ENCODE measurements around the gene CDKAL1.

CDKAL1 gene

DNA sequence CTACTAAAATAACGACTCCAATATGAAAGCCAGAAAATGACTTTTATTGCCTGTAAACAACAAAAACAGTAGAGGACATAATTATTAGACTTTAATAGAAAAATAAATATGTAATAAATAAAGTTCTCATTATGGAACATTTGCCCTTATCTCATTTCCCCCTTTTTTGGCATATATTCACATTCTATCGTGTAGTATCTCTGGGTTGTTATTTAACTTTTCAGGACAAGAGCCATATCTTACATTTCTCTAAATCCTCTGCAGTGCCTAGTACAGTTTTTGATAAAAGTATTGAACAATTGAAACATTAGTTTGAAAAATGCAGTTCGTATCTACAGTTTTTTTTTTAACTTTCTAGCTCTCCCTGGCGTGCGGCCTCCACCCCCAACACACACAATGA, 617.3 kb downstream of the CDKAL1 start:
- H3K4me2 ChIP-seq = no peak overlapping the region
- no peak overlapping the region for H3K4me3 ChIP-seq (IDR thresholded peaks at IDR 0.05; ENCODE audit: insufficient read depth, low read depth, low read length)
- H2AFZ ChIP-seq (ENCODE audit: low read depth) = no peak overlapping the region
- no peaks in the 10 kb centered on the region for H3K36me3 ChIP-seq (ENCODE audit: insufficient read depth)
- H3K4me1 ChIP-seq (ENCODE audit: low read depth, poor library complexity, severe bottlenecking) = no peaks in the 10 kb centered on the region
- TF ChIP-seq, protein P1, sequence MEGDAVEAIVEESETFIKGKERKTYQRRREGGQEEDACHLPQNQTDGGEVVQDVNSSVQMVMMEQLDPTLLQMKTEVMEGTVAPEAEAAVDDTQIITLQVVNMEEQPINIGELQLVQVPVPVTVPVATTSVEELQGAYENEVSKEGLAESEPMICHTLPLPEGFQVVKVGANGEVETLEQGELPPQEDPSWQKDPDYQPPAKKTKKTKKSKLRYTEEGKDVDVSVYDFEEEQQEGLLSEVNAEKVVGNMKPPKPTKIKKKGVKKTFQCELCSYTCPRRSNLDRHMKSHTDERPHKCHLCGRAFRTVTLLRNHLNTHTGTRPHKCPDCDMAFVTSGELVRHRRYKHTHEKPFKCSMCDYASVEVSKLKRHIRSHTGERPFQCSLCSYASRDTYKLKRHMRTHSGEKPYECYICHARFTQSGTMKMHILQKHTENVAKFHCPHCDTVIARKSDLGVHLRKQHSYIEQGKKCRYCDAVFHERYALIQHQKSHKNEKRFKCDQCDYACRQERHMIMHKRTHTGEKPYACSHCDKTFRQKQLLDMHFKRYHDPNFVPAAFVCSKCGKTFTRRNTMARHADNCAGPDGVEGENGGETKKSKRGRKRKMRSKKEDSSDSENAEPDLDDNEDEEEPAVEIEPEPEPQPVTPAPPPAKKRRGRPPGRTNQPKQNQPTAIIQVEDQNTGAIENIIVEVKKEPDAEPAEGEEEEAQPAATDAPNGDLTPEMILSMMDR (conservative IDR thresholded peaks at IDR 0.05; ENCODE audit: low read depth, low read length) = no peak
- no peak overlapping the region for H3K27ac ChIP-seq
- no peaks in the 10 kb centered on the region for H3K79me2 ChIP-seq (ENCODE audit: insufficient read depth, low read depth)
- no peaks in the 10 kb centered on the region for H3K27me3 ChIP-seq (ENCODE audit: insufficient read depth, low read depth)
- H3K9ac ChIP-seq = no peak overlapping the region
- no peaks in the 10 kb centered on the region for H4K20me1 ChIP-seq (ENCODE audit: insufficient read depth)

DNA sequence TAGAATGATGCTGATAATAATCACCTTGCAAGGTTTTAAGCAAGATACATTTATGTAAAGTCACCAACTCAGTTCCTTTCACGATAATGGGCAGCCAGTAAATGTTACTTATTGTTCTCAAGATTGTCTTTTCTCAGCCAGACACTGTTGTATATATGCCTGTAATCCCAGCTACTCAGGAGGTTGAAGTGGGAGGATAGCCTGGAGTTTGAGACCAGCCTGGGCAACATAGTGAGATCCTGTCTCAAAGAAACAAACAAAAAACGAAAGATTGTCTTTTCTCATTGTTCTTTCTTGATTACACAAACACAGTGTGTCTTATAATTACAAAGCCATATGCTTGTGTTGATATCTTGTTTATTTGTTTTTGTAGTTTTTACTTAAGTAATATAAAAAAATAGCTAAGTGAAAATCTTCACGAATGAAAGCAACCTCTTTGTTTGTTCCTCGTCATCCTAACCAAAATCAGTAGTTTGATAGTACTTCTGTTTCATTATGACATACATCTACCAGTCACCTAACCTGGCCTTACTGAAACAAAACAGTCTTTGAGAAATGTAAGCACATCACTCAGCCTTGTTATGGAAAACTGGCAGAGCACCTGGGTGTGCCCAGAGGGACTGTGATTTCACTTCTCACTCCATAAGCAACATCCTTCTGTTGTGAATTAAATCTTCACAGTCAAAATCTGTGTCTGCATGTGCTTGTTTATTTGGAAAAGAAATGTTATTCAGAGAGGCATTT, 623.1 kb downstream of the CDKAL1 start:
- Histone ChIP-seq H3K4me2 (no peak overlapping the region), H3K79me2 (ENCODE audit: insufficient read depth, low read depth) (no peaks in the 10 kb centered on the region), H3K4me1 (ENCODE audit: low read depth, poor library complexity, severe bottlenecking) (no peaks in the 10 kb centered on the region), H3K27me3 (ENCODE audit: insufficient read depth, low read depth) (no peaks in the 10 kb centered on the region), H2AFZ (ENCODE audit: low read depth) (no peak overlapping the region), H4K20me1 (ENCODE audit: insufficient read depth) (no peaks in the 10 kb centered on the region), H3K36me3 (ENCODE audit: insufficient read depth) (no peaks in the 10 kb centered on the region), H3K4me3 (IDR thresholded peaks at IDR 0.05; ENCODE audit: insufficient read depth, low read depth, low read length) (no peak overlapping the region), H3K9ac (no peak overlapping the region), H3K27ac (no peak overlapping the region)
- TF ChIP-seq, protein P1 (conservative IDR thresholded peaks at IDR 0.05; ENCODE audit: low read depth, low read length) = no peak

GRCh38 chr6:21158149-21158548, 623.9 kb downstream of the CDKAL1 start:
- no peaks in the 10 kb centered on the region for H3K36me3 ChIP-seq (ENCODE audit: insufficient read depth)
- no peaks in the 10 kb centered on the region for H3K4me1 ChIP-seq (ENCODE audit: low read depth, poor library complexity, severe bottlenecking)
- no peak overlapping the region for H2AFZ ChIP-seq (ENCODE audit: low read depth)
- no peaks in the 10 kb centered on the region for H3K27me3 ChIP-seq (ENCODE audit: insufficient read depth, low read depth)
- no peak overlapping the region for H3K9ac ChIP-seq
- no peaks in the 10 kb centered on the region for H4K20me1 ChIP-seq (ENCODE audit: insufficient read depth)
- TF ChIP-seq, protein P1 (conservative IDR thresholded peaks at IDR 0.05; ENCODE audit: low read depth, low read length) = no peak
- no peak overlapping the region for H3K4me3 ChIP-seq (IDR thresholded peaks at IDR 0.05; ENCODE audit: insufficient read depth, low read depth, low read length)
- no peak overlapping the region for H3K4me2 ChIP-seq
- no peaks in the 10 kb centered on the region for H3K79me2 ChIP-seq (ENCODE audit: insufficient read depth, low read depth)
- no peak overlapping the region for H3K27ac ChIP-seq

DNA sequence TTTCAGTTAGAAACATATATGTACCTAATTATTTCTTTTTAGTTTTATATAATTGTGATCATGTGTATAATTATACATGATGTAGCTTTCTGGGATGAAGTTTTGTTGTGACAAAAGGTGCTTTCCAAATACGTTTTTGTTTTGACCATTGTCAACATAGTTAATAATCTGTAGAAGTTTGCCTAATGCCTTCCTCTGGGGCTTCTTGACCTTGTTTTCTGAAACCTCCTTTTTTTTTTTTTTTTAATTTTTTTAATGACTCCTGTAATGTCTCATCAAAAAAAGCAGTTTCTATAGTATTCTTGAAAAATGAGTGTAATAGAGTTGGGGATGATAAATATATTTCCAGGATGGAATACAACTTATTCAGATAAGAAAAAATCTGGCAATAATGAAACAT, 624.6 kb downstream of the CDKAL1 start:
- H2AFZ ChIP-seq (ENCODE audit: low read depth) = no peak overlapping the region
- H3K27ac ChIP-seq = no peak overlapping the region
- H3K79me2 ChIP-seq (ENCODE audit: insufficient read depth, low read depth) = no peaks in the 10 kb centered on the region

More for the DNA sequence above, 624.6 kb downstream of the CDKAL1 start:
- TF ChIP-seq, protein P1 (conservative IDR thresholded peaks at IDR 0.05; ENCODE audit: low read depth, low read length) = no peak
- no peaks in the 10 kb centered on the region for H3K4me1 ChIP-seq (ENCODE audit: low read depth, poor library complexity, severe bottlenecking)
- H3K9ac ChIP-seq = no peak overlapping the region
- H3K27me3 ChIP-seq (ENCODE audit: insufficient read depth, low read depth) = no peaks in the 10 kb centered on the region
- H3K36me3 ChIP-seq (ENCODE audit: insufficient read depth) = no peaks in the 10 kb centered on the region
- no peak overlapping the region for H3K4me2 ChIP-seq
- no peaks in the 10 kb centered on the region for H4K20me1 ChIP-seq (ENCODE audit: insufficient read depth)
- H3K4me3 ChIP-seq (IDR thresholded peaks at IDR 0.05; ENCODE audit: insufficient read depth, low read depth, low read length) = no peak overlapping the region
